Vagina (tissue), 2 donors: ENCODE data around the gene MFAP3L.

Source experiments
- CTCF ChIP-seq, 3 experiments: fragments of 450-650 bp in 2 of 3; fragments of 200-600 bp in 1 of 3; sonication (generic) in 1 of 3; IDR thresholded peaks; one replicate each; pipeline ENCODE4 v1.5.1; 2017 to 2019; ENCODE audit warnings: antibody characterized with exemption in 3 of 3, mild to moderate bottlenecking in 2 of 3, moderate library complexity in 2 of 3
- POLR2AphosphoS5 ChIP-seq, 2 donors: sonication (generic); formaldehyde crosslinking; IDR thresholded peaks; one replicate each; pipeline ENCODE4 v1.9.0; 2017; ENCODE audit warnings: antibody characterized with exemption in 2 of 2, mild to moderate bottlenecking in 2 of 2, low read depth in 1 of 2; ENCODE audit not compliant: insufficient read depth in 1 of 2

- TF ChIP-seq POLR2AphosphoS5 (IDR thresholded peaks at IDR 0.05; ENCODE audit: insufficient read depth in 1 of 2, low read depth in 1 of 2) (no peak), CTCF (IDR thresholded peaks at IDR 0.05) (no peak)
These were observed 42.0 kb downstream of the MFAP3L start for GRCh38 chr4:169984173-169984572.
